MM.1S (cell line): ENCODE data around the gene CDK9.

ENCODE experiments used
- DNase-seq: peaks from one replicate; pipeline ENCODE4 v3.0.0-alpha.2; 2015
- H2AFZ ChIP-seq: fragments of 300-600 bp; sonication (generic); 2 replicates; pipeline ENCODE4 v1.6.0; 2016; ENCODE audit warnings: antibody characterized with exemption, low read length
- H3F3A ChIP-seq: fragments of 300-600 bp; sonication (generic); 2 replicates; pipeline ENCODE4 v1.6.1; 2016; ENCODE audit warnings: mild to moderate bottlenecking, antibody characterized with exemption, low read length, moderate library complexity, mixed read lengths; ENCODE audit not compliant: insufficient read depth
- H3K27ac ChIP-seq: fragments of 300-600 bp; sonication (generic); 2 replicates; pipeline ENCODE4 v1.5.1; 2016; ENCODE audit warnings: mild to moderate bottlenecking, low read length
- H3K27me3 ChIP-seq: fragments of 300-600 bp; sonication (generic); replicated peaks from 2 replicates; pipeline ENCODE4 v1.6.0; 2016; ENCODE audit warnings: low read length; ENCODE audit not compliant: insufficient read depth
- H3K36me3 ChIP-seq: fragments of 300-600 bp; sonication (generic); replicated peaks from 2 replicates; pipeline ENCODE4 v1.6.1; 2016; ENCODE audit warnings: mild to moderate bottlenecking, low read length, mixed read lengths; ENCODE audit not compliant: insufficient read depth
- H3K4me1 ChIP-seq: fragments of 300-600 bp; sonication (generic); 2 replicates; pipeline ENCODE4 v1.6.1; 2016; ENCODE audit warnings: low read length, mixed read lengths
- H3K4me2 ChIP-seq: fragments of 300-600 bp; sonication (generic); 2 replicates; pipeline ENCODE4 v1.6.0; 2016; ENCODE audit warnings: low read depth, low read length
- H3K4me3 ChIP-seq: fragments of 300-600 bp; sonication (generic); 2 replicates; pipeline ENCODE4 v1.5.1; 2016; ENCODE audit warnings: low read length, mixed read lengths
- H3K79me2 ChIP-seq: fragments of 300-600 bp; sonication (generic); 2 replicates; pipeline ENCODE4 v1.6.1; 2016; ENCODE audit warnings: mixed run types, low read length, mixed read lengths
- H3K9ac ChIP-seq: fragments of 300-600 bp; sonication (generic); 2 replicates; pipeline ENCODE4 v1.6.1; 2016; ENCODE audit warnings: low read length, mixed read lengths
- H3K9me2 ChIP-seq: fragments of 300-600 bp; sonication (generic); replicated peaks from 2 replicates; pipeline ENCODE4 v1.6.1; 2016; ENCODE audit warnings: mild to moderate bottlenecking, low read length, mixed read lengths; ENCODE audit not compliant: insufficient read depth
- H3K9me3 ChIP-seq: fragments of 300-600 bp; sonication (generic); replicated peaks from 2 replicates; pipeline ENCODE4 v1.6.1; 2016; ENCODE audit warnings: mild to moderate bottlenecking, low read length, mixed read lengths; ENCODE audit not compliant: insufficient read depth
- H4K20me1 ChIP-seq: fragments of 300-600 bp; sonication (generic); 2 replicates; pipeline ENCODE4 v1.6.1; 2016; ENCODE audit warnings: mild to moderate bottlenecking, low read length, moderate library complexity, mixed read lengths; ENCODE audit not compliant: insufficient read depth
- EZH2 ChIP-seq: fragments of 300-600 bp; sonication (generic); optimal IDR thresholded peaks from 2 replicates; pipeline ENCODE3; 2017; ENCODE audit warnings: low read depth, mild to moderate bottlenecking, antibody characterized with exemption, low read length, mixed read lengths
- EZH2phosphoT487 ChIP-seq: fragments of 300-600 bp; sonication (generic); IDR thresholded peaks from 2 replicates; pipeline ENCODE4 v1.6.1; 2018; ENCODE audit warnings: antibody characterized with exemption, low read length
- TF ChIP-seq, protein P1 (sequence below): fragments of 300-600 bp; sonication (generic); IDR thresholded peaks from 2 replicates; pipeline ENCODE4 v1.5.1; 2016; ENCODE audit warnings: antibody characterized with exemption, low read length, mixed read lengths

CDK9 gene

DNA sequence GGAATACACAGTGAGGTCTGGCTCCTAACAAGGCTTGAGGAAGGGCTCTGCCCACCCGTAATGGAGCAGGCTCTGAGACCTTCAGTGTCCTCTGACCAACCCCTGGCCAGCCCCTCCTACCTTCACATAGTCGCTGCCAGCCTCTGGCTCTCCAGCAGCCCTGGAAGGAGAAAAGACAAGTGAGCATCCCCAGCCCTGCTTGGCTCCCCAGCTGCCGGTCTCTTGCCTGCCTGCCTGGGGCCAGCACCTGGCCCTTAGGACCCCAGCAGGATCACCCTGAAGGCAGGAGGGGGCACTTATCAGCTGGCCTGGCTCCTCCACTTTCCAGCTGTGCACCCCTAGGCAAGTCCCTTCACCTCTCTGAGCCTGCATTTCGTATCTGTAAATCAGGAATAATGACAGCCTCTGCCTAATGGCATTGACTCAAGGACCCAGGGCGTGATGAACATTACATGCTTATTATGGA lies 24.3 kb upstream of the CDK9 start:
- DNase-seq: no peak
- no peak overlapping the region for H3K4me2 ChIP-seq
- no peaks in the 10 kb centered on the region for H3K27me3 ChIP-seq
- TF ChIP-seq EZH2phosphoT487 (no peak), EZH2 (no peak)
- TF ChIP-seq, protein P1, sequence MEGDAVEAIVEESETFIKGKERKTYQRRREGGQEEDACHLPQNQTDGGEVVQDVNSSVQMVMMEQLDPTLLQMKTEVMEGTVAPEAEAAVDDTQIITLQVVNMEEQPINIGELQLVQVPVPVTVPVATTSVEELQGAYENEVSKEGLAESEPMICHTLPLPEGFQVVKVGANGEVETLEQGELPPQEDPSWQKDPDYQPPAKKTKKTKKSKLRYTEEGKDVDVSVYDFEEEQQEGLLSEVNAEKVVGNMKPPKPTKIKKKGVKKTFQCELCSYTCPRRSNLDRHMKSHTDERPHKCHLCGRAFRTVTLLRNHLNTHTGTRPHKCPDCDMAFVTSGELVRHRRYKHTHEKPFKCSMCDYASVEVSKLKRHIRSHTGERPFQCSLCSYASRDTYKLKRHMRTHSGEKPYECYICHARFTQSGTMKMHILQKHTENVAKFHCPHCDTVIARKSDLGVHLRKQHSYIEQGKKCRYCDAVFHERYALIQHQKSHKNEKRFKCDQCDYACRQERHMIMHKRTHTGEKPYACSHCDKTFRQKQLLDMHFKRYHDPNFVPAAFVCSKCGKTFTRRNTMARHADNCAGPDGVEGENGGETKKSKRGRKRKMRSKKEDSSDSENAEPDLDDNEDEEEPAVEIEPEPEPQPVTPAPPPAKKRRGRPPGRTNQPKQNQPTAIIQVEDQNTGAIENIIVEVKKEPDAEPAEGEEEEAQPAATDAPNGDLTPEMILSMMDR: no peak
- H3K27ac ChIP-seq: no peak overlapping the region
- no peaks in the 10 kb centered on the region for H3K36me3 ChIP-seq
- H2AFZ ChIP-seq: no peak overlapping the region
- no peaks in the 10 kb centered on the region for H3F3A ChIP-seq
- no peaks in the 10 kb centered on the region for H4K20me1 ChIP-seq
- no peak overlapping the region for H3K4me3 ChIP-seq
- no peaks in the 10 kb centered on the region for H3K9me3 ChIP-seq
- H3K9ac ChIP-seq: no peak overlapping the region
- H3K4me1 ChIP-seq: no peaks in the 10 kb centered on the region
- H3K9me2 ChIP-seq: no peaks in the 10 kb centered on the region
- no peaks in the 10 kb centered on the region for H3K79me2 ChIP-seq

- TF ChIP-seq EZH2phosphoT487: no peak
- TF ChIP-seq EZH2: no peak
- TF ChIP-seq, protein P1: no peak
- H3K36me3 ChIP-seq: no peaks in the 10 kb centered on the region
- H3K27ac ChIP-seq: no peak overlapping the region
- H3K9ac ChIP-seq: no peak overlapping the region
- H3K79me2 ChIP-seq: peaks cover 4% of the 10 kb centered on the region
- H3K27me3 ChIP-seq: no peaks in the 10 kb centered on the region
- no peaks in the 10 kb centered on the region for H3F3A ChIP-seq
- H3K9me3 ChIP-seq: no peaks in the 10 kb centered on the region
- DNase-seq: no peak
- H4K20me1 ChIP-seq: no peaks in the 10 kb centered on the region
- no peak overlapping the region for H3K4me2 ChIP-seq
- no peak overlapping the region for H3K4me3 ChIP-seq
- no peaks in the 10 kb centered on the region for H3K9me2 ChIP-seq
- no peaks in the 10 kb centered on the region for H3K4me1 ChIP-seq
- H2AFZ ChIP-seq: no peak overlapping the region
Observed at GRCh38 chr9:127762111-127762676, 23.6 kb upstream of the CDK9 start.

- H3K27ac ChIP-seq: no peak overlapping the region
- no peak overlapping the region for H3K9ac ChIP-seq
- peaks cover 21% of the 10 kb centered on the region for H3K79me2 ChIP-seq
- DNase-seq: no peak
- H3K36me3 ChIP-seq: no peaks in the 10 kb centered on the region
- no peaks in the 10 kb centered on the region for H3K9me3 ChIP-seq
- H3K4me1 ChIP-seq: 0 out of 2 replicates have a peak, but pooled peaks cover 3% of the 10 kb centered on the region
- no peaks in the 10 kb centered on the region for H3K27me3 ChIP-seq
- TF ChIP-seq EZH2phosphoT487 (no peak), EZH2 (no peak)
- TF ChIP-seq, protein P1: peak; percentile 39
- H3F3A ChIP-seq: no peaks in the 10 kb centered on the region
- no peaks in the 10 kb centered on the region for H4K20me1 ChIP-seq
- no peak overlapping the region for H2AFZ ChIP-seq
- no peaks in the 10 kb centered on the region for H3K9me2 ChIP-seq
- H3K4me2 ChIP-seq: no peak overlapping the region
- no peak overlapping the region for H3K4me3 ChIP-seq
Observed at GRCh38 chr9:127763918-127764384, 21.9 kb upstream of the CDK9 start.
